Body of pancreas (tissue), 4 donors: ENCODE measurements around the gene PPIE. TPM values are rescaled to one million over a fixed set of nuclear protein-coding genes. Genes with fewer than 3 reads are reported as not detected.
A peak's percentile ranks its signal among the peaks of the same experiment; 100 is the strongest.
"Not testable (repeated sequence)": the region's sequence is repeated elsewhere in the genome, so short reads cannot be mapped to it uniquely, and the experiment has no call there.

Source experiments
- ATAC-seq: fragments of 150-250 bp; one replicate; pipeline ENCODE4 v1.9.1; 2016
- DNase-seq, 4 donors: peaks; one replicate each; pipeline ENCODE4 v3.0.0-alpha.2; 2019
- H3K27ac ChIP-seq, 4 donors: fragments of 200-600 bp; sonication (generic); 1 replicate in 3 of 4; 2 replicates in 1 of 4; pipeline versions ENCODE4 v1.5.1 to v1.6.1; 2016 to 2019; ENCODE audit warnings: mild to moderate bottlenecking in 1 of 4, mixed read lengths in 1 of 4, moderate library complexity in 1 of 4
- H3K27me3 ChIP-seq, 2 donors: fragments of 200-600 bp; sonication (generic); one replicate each; pipeline ENCODE4 v1.6.0; 2016; ENCODE audit warnings: mild to moderate bottlenecking in 1 of 2
- H3K36me3 ChIP-seq, 2 donors: fragments of 200-600 bp; sonication (generic); replicated peaks in 1 of 2; 2 replicates each; pipeline ENCODE4 v1.5.1; 2016; ENCODE audit warnings: low read depth in 2 of 2; ENCODE audit not compliant: insufficient read depth in 1 of 2
- H3K4me1 ChIP-seq: fragments of 200-600 bp; sonication (generic); one replicate; pipeline ENCODE4 v1.6.0; 2016
- H3K4me3 ChIP-seq, 2 donors: fragments of 200-600 bp; sonication (generic); 1 replicate in 1 of 2; 2 replicates in 1 of 2; pipeline ENCODE4 v1.5.1; 2016 to 2019
- H3K9me3 ChIP-seq, 3 donors: fragments of 200-600 bp; sonication (generic); 1 replicate in 2 of 3; 2 replicates in 1 of 3; pipeline ENCODE4 v1.5.1; 2016
- POLR2A ChIP-seq, 3 donors: fragments of 450-650 bp; IDR thresholded peaks; one replicate each; pipeline ENCODE4 v1.6.1; 2016; ENCODE audit warnings: antibody characterized with exemption in 3 of 3, mild to moderate bottlenecking in 2 of 3
- WGBS, 2 donors: methylation state at CpG; one replicate each; pipeline ENCODE4 v1.1.5; 2017; 5-methylcytosine and 5-hydroxymethylcytosine counted together
- intact Hi-C: fragments of 100-400 bp; cut with DNase I; formaldehyde crosslinking; loops from one replicate; pipeline ENCODE4 v1.15.1; 2023
- total RNA-seq, 2 donors: library from RNA; depleted of rRNA; stranded (reverse); fragments of >200 nt; gene quantifications; one replicate each; pipeline ENCODE4 v1.1.0, GENCODE V29; 2016
- TF ChIP-seq, protein P1 (sequence below), 7 experiments: fragments of 450-650 bp in 4 of 7; fragments of 200-600 bp in 3 of 7; sonication (generic) in 3 of 7; IDR thresholded peaks; one replicate each; pipeline ENCODE4 v1.5.1; 2016 to 2019; ENCODE audit warnings: antibody characterized with exemption in 7 of 7

The PPIE gene
- total RNA-seq, 2 donors from 2014 or later: 25.9 to 33.6 TPM

DNA sequence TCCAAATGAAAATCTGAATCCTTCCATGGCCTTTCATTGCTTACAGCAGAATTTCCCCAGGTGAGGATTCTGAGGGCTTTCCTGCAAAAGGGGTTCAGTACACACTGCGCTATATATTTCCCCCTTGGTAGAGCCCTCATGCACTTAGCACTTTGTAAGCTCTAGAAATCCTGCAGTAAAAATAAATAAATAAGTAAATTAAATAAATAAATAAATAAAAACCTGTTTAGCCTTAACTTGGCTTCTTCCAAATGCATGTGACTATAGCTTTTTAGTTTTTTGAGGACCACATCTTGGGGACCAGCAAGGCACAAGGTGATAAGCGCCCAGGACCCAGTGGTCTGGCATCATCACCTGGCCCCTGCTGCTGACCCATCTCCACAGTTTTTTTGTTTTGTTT lies 53.2 kb downstream of the PPIE start:
- intact Hi-C loops: no loop called here
- no peaks in the 10 kb centered on the region for H3K9me3 ChIP-seq
- H3K27me3 ChIP-seq: no peaks in the 10 kb centered on the region
- no peak for TF ChIP-seq POLR2A (IDR thresholded peaks at IDR 0.05)
- TF ChIP-seq, protein P1, sequence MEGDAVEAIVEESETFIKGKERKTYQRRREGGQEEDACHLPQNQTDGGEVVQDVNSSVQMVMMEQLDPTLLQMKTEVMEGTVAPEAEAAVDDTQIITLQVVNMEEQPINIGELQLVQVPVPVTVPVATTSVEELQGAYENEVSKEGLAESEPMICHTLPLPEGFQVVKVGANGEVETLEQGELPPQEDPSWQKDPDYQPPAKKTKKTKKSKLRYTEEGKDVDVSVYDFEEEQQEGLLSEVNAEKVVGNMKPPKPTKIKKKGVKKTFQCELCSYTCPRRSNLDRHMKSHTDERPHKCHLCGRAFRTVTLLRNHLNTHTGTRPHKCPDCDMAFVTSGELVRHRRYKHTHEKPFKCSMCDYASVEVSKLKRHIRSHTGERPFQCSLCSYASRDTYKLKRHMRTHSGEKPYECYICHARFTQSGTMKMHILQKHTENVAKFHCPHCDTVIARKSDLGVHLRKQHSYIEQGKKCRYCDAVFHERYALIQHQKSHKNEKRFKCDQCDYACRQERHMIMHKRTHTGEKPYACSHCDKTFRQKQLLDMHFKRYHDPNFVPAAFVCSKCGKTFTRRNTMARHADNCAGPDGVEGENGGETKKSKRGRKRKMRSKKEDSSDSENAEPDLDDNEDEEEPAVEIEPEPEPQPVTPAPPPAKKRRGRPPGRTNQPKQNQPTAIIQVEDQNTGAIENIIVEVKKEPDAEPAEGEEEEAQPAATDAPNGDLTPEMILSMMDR (IDR thresholded peaks at IDR 0.05): no peak
- WGBS, 2 donors: 91 to 98% methylated on average over 2 of the region's 2 CpGs
- H3K36me3 ChIP-seq: no peaks in the 10 kb centered on the region
- no peak for ATAC-seq
- no peak for DNase-seq
- no peak overlapping the region for H3K4me3 ChIP-seq
- H3K4me1 ChIP-seq: peaks cover 25% of the 10 kb centered on the region
- no peak overlapping the region for H3K27ac ChIP-seq

DNA sequence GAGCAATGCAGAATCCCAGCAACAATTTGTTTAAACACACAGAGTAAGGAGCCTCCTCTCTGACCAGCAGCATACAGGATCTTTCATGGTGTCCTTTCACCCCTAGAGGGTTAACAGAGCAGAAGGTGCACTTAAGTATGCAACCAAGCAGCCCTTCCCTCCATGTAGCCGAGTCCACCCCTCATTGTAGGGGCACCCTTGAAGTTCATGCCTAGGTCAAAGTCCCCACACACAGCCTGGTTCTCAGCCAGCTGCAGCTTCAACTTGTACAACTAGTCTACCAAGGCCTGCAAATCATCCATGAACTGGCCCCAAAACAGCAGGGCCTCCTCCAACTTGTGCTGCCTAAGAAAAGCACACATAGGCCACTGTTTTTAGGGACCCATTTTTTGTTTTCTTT lies 57.0 kb downstream of the PPIE start:
- 8 to 30% methylated on average over 1 of the region's 1 CpG for WGBS, 2 donors
- H3K4me1 ChIP-seq: peaks cover 19% of the 10 kb centered on the region
- TF ChIP-seq, protein P1 (IDR thresholded peaks at IDR 0.05): no peak
- TF ChIP-seq POLR2A (IDR thresholded peaks at IDR 0.05): no peak
- ATAC-seq: no peak
- H3K36me3 ChIP-seq: no peaks in the 10 kb centered on the region
- H3K9me3 ChIP-seq: no peaks in the 10 kb centered on the region
- no peaks in the 10 kb centered on the region for H3K27me3 ChIP-seq
- peak in 1 of 4 donors; percentile 39 for DNase-seq
- H3K4me3 ChIP-seq: no peak overlapping the region
- intact Hi-C loops: no loop called here
- no peak overlapping the region for H3K27ac ChIP-seq

DNA sequence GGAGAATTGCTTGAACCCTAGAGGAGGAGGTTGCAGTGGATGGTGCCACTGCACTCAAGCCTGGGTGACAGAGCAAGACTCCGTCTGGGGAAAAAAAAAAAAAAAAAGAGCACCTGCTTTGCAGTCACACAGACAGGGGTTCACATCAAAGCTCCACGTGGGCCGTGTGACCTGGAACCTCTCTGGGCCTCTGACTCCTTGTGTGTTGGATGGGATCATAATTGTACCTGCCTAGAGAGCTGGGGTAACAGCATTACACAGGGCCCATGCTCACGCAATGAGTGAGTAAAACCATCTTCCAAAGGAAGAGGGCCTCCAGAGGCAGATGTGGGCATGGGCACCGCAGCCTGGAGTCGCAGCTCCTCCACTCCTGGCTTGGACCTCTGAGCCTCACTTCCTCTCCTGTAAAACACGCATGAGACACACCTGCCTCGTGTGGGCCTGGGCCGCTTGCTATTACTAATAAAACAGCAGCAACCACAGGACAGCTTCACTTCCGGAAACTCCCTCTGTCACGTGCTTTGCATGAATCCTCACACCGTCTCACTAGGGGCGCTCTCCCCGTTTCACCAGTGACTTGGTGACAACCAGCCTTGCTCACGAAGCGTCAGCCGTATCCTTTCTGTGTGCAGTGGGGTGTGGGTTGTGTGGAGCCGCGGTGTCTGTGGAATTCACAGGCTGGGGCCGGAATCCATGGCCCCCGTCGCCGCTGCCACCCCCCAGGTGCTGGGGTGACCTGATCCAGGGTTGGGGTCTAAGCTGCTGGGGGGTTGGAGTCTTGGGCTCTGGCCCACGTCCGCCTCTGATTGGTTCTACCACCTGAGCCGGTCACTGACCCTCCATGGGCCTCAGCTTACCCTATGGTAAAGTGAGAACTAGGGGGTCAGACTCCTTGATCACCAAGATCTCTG lies 60.4 kb downstream of the PPIE start:
- intact Hi-C loops, H3K9me3 ChIP-seq, H3K36me3 ChIP-seq, H3K27me3 ChIP-seq, H3K4me3 ChIP-seq: not testable (repeated sequence)
- peaks cover 19% of the 10 kb centered on the region for H3K4me1 ChIP-seq
- ATAC-seq (peak; percentile 95), DNase-seq (peak; percentile 86 to 92 (median 88))
- H3K27ac ChIP-seq: peak overlapping the region in 3 of 4 donors; percentile 9 to 67 (median 38)
- WGBS, 2 donors: 38 to 59% methylated on average over 9 to 22 of the region's 26 CpGs
- peak in 2 of 3 donors; percentile 62 to 71 for TF ChIP-seq POLR2A (IDR thresholded peaks at IDR 0.05)
- TF ChIP-seq, protein P1 (IDR thresholded peaks at IDR 0.05): peak in 3 of 7 experiments; percentile 2 to 64 (median 61)

DNA sequence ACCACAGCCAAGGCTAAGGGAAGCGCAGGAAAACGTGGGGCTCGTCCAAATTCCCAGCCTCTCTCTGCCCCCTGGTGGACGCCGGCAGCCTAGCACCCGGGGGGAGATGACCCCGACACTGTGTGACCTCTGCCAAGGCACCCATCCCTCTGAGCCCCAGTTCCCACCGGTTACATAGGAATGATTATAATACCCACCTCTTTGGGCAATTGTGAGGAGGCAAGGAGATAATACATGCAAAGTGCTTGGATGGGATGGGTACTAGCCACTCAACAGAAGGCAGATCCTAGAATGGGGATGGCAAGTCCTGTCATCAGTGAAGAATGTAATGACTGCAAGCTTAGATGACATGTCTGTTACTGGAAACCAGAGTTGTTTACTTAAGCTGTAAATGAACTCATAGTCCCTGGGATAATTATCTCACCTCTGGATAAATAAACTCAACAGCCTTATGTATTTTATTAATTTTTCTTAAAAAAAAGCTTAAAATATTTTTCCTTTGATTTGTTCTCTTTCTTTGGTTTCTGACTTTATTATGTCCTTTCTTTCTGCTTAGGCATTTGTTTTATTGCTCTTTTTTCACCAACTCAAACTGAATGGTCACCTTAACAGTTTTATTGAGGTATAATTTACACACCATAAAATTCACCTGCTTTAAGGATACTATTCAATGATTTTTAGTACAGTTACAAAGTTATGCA lies 61.2 kb downstream of the PPIE start:
- peak; percentile 91 for ATAC-seq
- peaks cover 19% of the 10 kb centered on the region for H3K4me1 ChIP-seq
- peak overlapping the region in 2 of 4 donors; percentile 38 to 67 for H3K27ac ChIP-seq
- WGBS, 2 donors: 0% methylated on average over 1 to 8 of the region's 8 CpGs
- H3K4me3 ChIP-seq: no peak overlapping the region
- H3K27me3 ChIP-seq: no peaks in the 10 kb centered on the region
- intact Hi-C loops: no loop called here
- no peaks in the 10 kb centered on the region for H3K36me3 ChIP-seq
- peak; percentile 75 to 80 (median 77) for DNase-seq
- TF ChIP-seq POLR2A (IDR thresholded peaks at IDR 0.05): no peak
- TF ChIP-seq, protein P1 (IDR thresholded peaks at IDR 0.05): peak; percentile 59 to 89 (median 83)
- no peaks in the 10 kb centered on the region for H3K9me3 ChIP-seq
